ENCODE measurements around the gene PLEKHG4B. TPM values are rescaled to one million over a fixed set of nuclear protein-coding genes. Genes with fewer than 3 reads are reported as not detected.

The PLEKHG4B gene
- total RNA-seq, 2 donors from 2014 or later = under 0.01 to 0.28 TPM

DNA sequence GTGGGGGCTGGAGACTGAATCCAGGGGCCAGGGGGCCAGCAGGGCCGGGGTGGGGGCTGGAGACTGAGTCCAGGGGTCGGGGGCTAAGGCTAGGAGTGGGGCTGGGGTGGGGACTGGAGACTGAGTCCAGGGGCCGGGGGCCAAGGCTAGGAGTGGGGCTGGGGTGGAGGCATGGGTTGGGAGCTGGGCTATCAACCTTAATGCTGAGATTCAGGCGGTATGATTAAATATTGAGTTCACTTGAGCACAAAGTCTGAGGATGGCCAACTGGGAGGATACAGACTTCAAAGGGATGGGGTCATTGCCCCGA lies 82.3 kb downstream of the PLEKHG4B start:
- no peak for ATAC-seq (ENCODE audit: insufficient number of reproducible peaks, low FRiP score, low read depth)
- Histone ChIP-seq H3K36me3 (no peaks in the 10 kb centered on the region), H3K27ac (no peak overlapping the region), H3K4me1 (ENCODE audit: control insufficient read depth in 1 of 2, low read depth in 2 of 2) (no peaks in the 10 kb centered on the region), H3K27me3 (replicated peaks; ENCODE audit: insufficient read depth) (no peaks in the 10 kb centered on the region), H3K9me3 (no peaks in the 10 kb centered on the region), H3K4me3 (no peak overlapping the region)
- TF ChIP-seq, protein P1, sequence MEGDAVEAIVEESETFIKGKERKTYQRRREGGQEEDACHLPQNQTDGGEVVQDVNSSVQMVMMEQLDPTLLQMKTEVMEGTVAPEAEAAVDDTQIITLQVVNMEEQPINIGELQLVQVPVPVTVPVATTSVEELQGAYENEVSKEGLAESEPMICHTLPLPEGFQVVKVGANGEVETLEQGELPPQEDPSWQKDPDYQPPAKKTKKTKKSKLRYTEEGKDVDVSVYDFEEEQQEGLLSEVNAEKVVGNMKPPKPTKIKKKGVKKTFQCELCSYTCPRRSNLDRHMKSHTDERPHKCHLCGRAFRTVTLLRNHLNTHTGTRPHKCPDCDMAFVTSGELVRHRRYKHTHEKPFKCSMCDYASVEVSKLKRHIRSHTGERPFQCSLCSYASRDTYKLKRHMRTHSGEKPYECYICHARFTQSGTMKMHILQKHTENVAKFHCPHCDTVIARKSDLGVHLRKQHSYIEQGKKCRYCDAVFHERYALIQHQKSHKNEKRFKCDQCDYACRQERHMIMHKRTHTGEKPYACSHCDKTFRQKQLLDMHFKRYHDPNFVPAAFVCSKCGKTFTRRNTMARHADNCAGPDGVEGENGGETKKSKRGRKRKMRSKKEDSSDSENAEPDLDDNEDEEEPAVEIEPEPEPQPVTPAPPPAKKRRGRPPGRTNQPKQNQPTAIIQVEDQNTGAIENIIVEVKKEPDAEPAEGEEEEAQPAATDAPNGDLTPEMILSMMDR (IDR thresholded peaks at IDR 0.05) = no peak
- DNase-seq (ENCODE audit: low spot score) = no peak

- Histone ChIP-seq H3K36me3 (no peaks in the 10 kb centered on the region), H3K4me3 (no peak overlapping the region), H3K9me3 (no peaks in the 10 kb centered on the region), H3K27ac (no peak overlapping the region), H3K27me3 (replicated peaks; ENCODE audit: insufficient read depth) (no peaks in the 10 kb centered on the region), H3K4me1 (ENCODE audit: control insufficient read depth in 1 of 2, low read depth in 2 of 2) (no peaks in the 10 kb centered on the region)
- TF ChIP-seq, protein P1 (IDR thresholded peaks at IDR 0.05) = no peak
- no peak for ATAC-seq (ENCODE audit: insufficient number of reproducible peaks, low FRiP score, low read depth)
- DNase-seq (ENCODE audit: low spot score) = no peak
Observed at GRCh38 chr5:174876-175465, 83.0 kb downstream of the PLEKHG4B start.

DNA sequence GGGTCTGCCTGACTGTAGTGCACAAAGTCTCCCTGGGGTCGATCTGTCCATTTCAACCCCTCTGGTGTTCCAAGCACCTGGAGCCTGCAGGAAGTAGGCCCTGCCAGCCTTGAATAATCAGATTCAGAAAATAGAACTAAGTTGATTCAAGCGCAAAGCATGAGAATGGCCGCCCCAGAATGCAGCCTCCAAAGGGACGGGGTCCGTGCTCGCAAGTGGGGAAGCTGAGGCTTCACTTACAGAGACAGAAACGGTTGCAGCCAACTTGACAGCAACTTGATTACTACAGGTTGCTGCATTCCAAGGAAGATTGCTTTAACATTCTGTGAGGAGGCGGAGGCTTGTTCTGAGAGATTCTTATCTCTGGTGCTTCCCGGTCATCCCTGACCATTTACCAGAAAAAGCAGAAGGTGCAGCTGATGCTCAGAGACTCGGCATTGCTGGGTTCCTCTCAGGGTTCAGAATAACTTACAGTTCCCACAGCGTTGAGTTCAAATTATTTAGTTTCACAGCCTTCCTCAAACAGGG lies 84.4 kb downstream of the PLEKHG4B start:
- ATAC-seq (ENCODE audit: insufficient number of reproducible peaks, low FRiP score, low read depth) (no peak), DNase-seq (ENCODE audit: low spot score) (no peak)
- H3K4me3 ChIP-seq = no peak overlapping the region
- H3K27ac ChIP-seq = no peak overlapping the region
- H3K36me3 ChIP-seq = no peaks in the 10 kb centered on the region
- TF ChIP-seq, protein P1 (IDR thresholded peaks at IDR 0.05) = no peak
- H3K4me1 ChIP-seq (ENCODE audit: control insufficient read depth in 1 of 2, low read depth in 2 of 2) = no peaks in the 10 kb centered on the region
- no peaks in the 10 kb centered on the region for H3K27me3 ChIP-seq (replicated peaks; ENCODE audit: insufficient read depth)
- no peaks in the 10 kb centered on the region for H3K9me3 ChIP-seq

DNA sequence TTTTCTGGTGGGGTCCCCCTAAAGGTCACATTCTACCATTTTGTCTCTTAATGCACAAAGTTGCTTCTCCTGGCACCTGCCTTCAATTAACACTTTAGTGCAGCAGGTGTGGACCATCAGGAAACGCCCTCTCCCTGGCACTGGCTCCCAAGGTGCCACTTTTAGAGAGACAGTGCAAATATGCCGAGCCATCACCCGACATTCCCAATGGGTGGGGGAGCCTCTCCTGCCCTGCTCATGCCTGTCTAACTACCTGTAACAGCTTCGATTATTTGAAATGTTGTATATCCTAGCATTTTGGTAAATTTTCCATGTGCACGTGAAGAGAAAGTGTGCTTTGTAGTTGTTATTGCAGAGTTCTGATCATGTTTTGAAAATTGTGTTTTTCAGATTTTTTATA lies 86.1 kb downstream of the PLEKHG4B start:
- Histone ChIP-seq H3K9me3 (no peaks in the 10 kb centered on the region), H3K4me3 (no peak overlapping the region), H3K36me3 (no peaks in the 10 kb centered on the region), H3K27ac (no peak overlapping the region), H3K27me3 (replicated peaks; ENCODE audit: insufficient read depth) (no peaks in the 10 kb centered on the region), H3K4me1 (ENCODE audit: control insufficient read depth in 1 of 2, low read depth in 2 of 2) (no peaks in the 10 kb centered on the region)
- TF ChIP-seq, protein P1 (IDR thresholded peaks at IDR 0.05) = no peak
- ATAC-seq (ENCODE audit: insufficient number of reproducible peaks, low FRiP score, low read depth) (no peak), DNase-seq (ENCODE audit: low spot score) (no peak)

- Histone ChIP-seq H3K36me3 (no peaks in the 10 kb centered on the region), H3K27ac (no peak overlapping the region), H3K4me3 (no peak overlapping the region), H3K27me3 (replicated peaks; ENCODE audit: insufficient read depth) (no peaks in the 10 kb centered on the region), H3K9me3 (no peaks in the 10 kb centered on the region), H3K4me1 (ENCODE audit: control insufficient read depth in 1 of 2, low read depth in 2 of 2) (no peaks in the 10 kb centered on the region)
- ATAC-seq (ENCODE audit: insufficient number of reproducible peaks, low FRiP score, low read depth) (no peak), DNase-seq (ENCODE audit: low spot score) (no peak)
- TF ChIP-seq, protein P1 (IDR thresholded peaks at IDR 0.05) = no peak
Observed at GRCh38 chr5:179401-179800, 87.4 kb downstream of the PLEKHG4B start.

Measured in thoracic aorta (tissue), 2 donors.